AG08396 (cell line): ENCODE data around the gene NTM.

Experiments used
- DNase-seq: peaks from one replicate; pipeline ENCODE4 v3.0.0; 2012; ENCODE audit warnings: low spot score, mixed read lengths

The NTM gene

DNA sequence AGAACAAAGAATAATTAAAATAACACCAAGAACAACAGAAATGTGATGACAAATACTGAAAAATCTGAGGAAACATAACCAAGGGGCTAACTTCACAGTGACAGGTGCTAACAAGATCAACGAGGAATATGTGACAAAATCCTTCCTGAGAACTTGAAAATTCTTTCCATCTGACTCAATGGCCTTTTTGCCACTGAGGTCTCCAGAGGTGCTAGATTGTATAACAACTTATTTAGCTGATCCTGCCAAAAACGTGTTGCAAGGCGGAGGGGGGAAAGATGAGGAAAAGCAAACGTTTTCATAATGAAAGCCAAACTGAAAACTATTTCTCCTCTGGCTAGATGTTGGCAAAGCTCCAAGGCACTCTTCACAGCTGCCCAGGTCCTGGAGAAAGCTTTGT lies 364.5 kb downstream of the NTM start:
- DNase-seq, result no peak

GRCh38 chr11:131737357-131737756 lies 366.9 kb downstream of the NTM start:
- DNase-seq, result no peak

GRCh38 chr11:131739243-131739882 lies 368.9 kb downstream of the NTM start:
- DNase-seq, result no peak

DNA sequence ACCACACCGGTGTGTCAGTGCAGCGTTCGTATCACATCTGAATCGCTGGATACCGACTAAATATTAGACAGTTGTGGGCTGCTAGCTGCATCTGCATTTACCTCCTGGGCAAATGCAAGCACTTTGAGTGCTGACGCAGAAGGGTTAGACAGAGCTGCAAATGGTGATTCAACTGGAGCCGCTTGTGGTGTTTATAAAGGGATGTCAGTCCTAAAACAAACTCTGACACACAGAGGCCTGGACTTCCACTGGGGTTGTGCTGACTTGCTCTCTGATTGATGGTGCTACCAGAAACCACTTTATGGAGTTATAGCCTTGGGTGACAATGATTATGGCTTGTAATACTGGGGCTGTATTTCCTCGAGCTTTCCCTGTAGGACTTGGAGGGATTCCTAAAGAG lies 374.4 kb downstream of the NTM start:
- peak; percentile 30 for DNase-seq

GRCh38 chr11:131745405-131745804 lies 375.0 kb downstream of the NTM start:
- no peak for DNase-seq

DNA sequence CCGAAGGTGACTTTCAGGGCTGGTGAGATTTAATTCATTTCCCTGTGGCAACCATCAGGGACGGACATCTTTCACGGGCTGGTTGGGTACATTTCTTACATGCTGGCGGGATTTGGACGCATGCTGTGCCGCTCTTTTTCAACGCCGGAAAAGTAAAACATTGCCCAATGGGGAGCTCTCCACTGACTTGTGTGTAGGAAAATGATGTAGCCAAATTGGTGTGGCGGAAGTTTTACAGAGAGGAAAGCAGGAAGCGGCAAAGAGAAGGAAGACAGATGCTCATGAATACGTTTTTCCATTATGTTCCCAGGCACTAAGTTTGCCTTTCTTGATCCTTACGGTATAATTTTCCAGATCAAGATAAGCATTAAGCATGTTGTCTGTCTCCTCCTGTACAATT lies 375.8 kb downstream of the NTM start:
- no peak for DNase-seq

- peak; percentile 68 for DNase-seq
These were observed 378.0 kb downstream of the NTM start for GRCh38 chr11:131748151-131749050.

GRCh38 chr11:131749101-131749500 lies 378.7 kb downstream of the NTM start:
- DNase-seq, result peak; percentile 45

GRCh38 chr11:131750152-131750551 lies 379.7 kb downstream of the NTM start:
- no peak for DNase-seq

- no peak for DNase-seq
These were observed 380.3 kb downstream of the NTM start for GRCh38 chr11:131750692-131751091.

DNA sequence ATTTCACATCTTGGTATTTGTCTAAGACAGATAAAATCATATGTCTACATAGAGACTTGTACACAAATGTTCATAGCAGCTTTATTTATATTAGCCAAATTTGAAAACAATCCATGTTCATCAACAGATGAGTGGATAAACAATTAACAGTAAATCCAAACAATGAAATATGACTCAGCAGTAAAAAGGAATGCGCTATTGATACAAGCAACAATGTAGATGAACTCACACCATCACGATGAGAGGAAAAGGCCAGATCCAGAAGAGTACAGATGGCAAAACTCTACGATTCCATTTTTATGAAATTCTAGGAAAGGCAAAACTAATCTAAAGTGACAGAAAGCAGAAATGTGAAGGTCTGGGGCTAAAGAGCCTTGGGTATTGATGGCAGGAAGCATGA lies 384.3 kb downstream of the NTM start:
- DNase-seq, result no peak

GRCh38 chr11:131756479-131757110 lies 386.2 kb downstream of the NTM start:
- DNase-seq, result peak; percentile 32

GRCh38 chr11:131758726-131759125 lies 388.3 kb downstream of the NTM start:
- DNase-seq, result no peak

DNA sequence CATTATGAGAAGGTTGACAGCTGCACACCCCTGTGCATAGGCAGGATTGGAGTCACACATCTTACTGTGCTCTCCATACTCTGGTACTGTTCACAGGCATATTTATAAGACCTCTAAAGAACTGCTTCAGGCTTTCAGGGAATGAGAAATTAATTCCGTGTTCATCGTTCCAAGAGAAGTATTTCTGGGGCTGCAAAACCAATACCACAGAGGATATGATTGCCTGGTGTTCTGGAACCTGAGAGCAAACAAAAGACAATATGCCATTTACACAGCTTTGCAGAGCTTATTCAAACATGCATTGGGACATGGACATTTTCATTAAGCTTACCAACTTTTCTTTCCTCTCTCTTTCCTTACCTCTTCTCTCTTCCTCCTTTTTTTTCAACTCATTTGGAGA lies 388.7 kb downstream of the NTM start:
- no peak for DNase-seq

DNA sequence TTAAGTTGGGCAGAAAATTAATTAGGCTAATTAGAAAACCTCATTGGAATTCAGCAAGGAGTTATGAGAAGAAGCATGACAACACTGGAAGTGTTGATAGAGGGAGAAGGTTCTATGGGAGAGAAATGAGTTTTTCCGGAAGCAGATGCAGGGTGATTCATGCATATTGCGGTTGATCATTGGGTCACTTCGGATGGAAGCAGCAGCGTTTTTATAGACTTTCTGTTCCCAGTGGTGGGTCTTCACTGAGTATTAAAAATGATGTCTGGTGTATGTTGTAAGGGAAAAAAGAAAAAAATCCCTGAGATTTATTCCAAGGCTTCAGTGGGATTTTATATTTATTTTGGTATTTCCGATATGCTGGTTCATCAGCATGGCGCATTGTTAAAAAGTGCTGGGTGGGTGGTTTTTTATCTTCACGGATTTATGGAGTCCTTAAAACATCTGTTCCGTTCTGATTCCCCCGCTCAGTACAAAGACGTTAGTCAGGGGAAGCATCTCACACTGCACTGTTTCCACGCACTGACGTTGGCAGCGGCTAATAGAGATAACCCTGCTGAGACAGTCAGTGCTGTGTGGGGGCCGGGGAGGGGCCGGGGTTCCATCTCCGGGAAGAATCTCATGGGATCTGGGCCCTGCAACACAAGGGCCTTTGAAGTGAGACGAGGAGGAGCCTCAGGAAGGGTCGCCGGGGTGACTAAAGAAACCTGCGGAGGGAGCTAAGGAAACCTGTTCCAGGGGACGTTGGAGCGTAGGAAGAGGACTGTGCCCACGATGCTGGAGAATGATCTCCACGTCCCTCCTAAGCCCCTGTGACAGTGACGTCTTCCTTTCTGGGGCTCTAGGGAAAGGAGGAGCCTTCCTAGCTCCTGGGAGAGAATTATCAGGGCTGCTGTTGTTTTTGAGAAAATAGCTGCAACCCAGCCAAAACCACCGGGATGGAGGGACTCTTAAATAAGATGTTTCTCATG lies 390.0 kb downstream of the NTM start:
- no peak for DNase-seq

DNA sequence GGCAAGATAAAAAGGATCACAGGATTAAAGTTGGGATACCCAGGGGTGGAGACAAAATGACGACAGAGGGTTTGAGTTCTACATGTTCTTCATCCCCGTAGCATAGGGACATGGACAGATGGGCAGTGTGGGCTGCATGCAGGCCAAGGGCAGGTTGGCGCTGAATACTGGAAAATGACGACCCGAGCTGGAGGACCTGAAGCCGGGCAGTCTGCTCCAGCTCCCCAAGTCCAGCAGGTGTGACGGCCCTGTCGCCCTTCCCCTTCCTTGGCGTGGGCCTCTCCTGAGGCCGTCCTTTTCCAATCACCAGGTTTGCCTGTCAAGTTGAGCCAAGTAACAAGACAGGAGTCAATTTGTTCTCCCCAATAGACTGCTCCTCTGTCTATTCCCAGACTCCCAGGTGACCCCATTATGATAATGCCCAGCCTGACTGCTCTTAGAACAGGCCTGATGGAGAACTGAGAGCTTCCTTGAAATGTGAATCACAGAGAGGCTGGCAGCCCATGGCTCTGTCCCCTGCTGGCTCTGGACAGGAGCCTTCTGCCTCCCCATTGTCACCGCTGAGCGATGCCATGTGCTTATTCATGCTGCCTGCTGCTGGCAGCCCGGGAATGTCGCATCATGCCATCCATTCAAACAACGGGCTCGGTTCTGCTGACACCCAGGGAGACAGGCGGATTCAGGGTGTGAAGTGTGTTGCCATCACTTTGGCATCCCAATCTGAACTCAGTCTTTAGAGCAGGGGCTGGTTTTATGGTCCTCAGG lies 392.1 kb downstream of the NTM start:
- DNase-seq, result no peak

- no peak for DNase-seq
These were observed 392.9 kb downstream of the NTM start for GRCh38 chr11:131763193-131763890.

DNA sequence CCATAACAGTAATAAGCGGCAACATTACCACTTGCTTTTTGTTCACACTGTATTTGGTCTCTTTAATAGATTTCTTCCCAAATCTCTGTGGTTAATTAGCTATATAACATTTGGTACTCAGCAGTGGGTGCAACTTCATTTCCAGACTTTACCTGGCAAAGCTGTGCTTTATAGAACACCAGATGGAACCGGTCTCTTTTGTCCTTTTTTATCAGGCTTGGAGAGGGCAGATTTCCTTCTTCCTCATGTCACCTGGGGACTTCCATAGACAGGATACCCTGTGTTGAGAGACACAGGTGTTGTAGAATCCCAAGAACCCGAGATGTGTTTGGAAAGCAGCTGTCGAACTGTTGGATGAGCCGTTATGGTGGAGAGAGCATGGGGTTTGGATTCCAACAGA lies 393.7 kb downstream of the NTM start:
- no peak for DNase-seq

GRCh38 chr11:131764649-131765048 lies 394.2 kb downstream of the NTM start:
- no peak for DNase-seq

DNA sequence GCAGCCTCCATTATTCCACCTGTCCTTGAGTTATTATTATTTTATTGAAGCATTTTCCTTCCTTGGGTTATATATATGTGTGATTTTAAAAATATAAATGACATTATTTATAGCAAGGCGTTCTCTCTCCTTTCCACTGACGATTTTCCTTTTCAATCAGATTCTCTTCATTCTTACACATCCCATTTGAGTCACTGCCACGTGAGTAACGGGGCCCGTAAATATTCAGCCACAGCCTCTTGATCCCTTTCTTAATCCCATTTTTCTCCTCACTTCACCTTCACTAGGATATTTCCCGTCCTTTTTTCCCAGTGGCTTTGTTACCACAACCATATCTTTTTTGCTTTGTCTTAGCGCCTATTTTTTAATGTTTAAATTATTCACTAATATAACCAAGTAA lies 396.2 kb downstream of the NTM start:
- no peak for DNase-seq
